Cardiac muscle cell (in vitro differentiated cells and primary cell): ENCODE measurements around the gene ABCC1. TPM values are rescaled to one million over a fixed set of nuclear protein-coding genes. Genes with fewer than 3 reads are reported as not detected.

Experiments used
- DNase-seq, 2 donors: peaks; one replicate each; pipeline versions ENCODE4 v3.0.0 to v3.0.0-alpha.2; 2010 to 2017; ENCODE audit warnings: low read depth in 1 of 2, low spot score in 1 of 2
- H3K27ac ChIP-seq: fragments of 200-600 bp; sonication (generic); 2 replicates; pipeline ENCODE4 v1.5.1; 2016
- H3K27me3 ChIP-seq: fragments of 200-600 bp; sonication (generic); 2 replicates; pipeline ENCODE4 v1.6.0; 2016; ENCODE audit warnings: control low read depth
- H3K36me3 ChIP-seq: fragments of 200-600 bp; sonication (generic); 2 replicates; pipeline ENCODE4 v1.5.1; 2016; ENCODE audit warnings: control low read depth
- H3K4me1 ChIP-seq: fragments of 200-600 bp; sonication (generic); 2 replicates; pipeline ENCODE4 v1.8.1; 2017; ENCODE audit warnings: low read depth, mild to moderate bottlenecking, mixed run types
- H3K4me3 ChIP-seq: fragments of 200-600 bp; sonication (generic); 2 replicates; pipeline ENCODE4 v1.5.1; 2016; ENCODE audit warnings: mild to moderate bottlenecking
- H3K9me3 ChIP-seq: fragments of 200-600 bp; sonication (generic); 2 replicates; pipeline ENCODE4 v1.5.1; 2017; ENCODE audit warnings: low read depth, mild to moderate bottlenecking, control low read depth
- polyA plus RNA-seq: library from polyadenylated mRNA; unstranded; fragments of >200 nt; fragmentation: Nextera tagmentation; extraction: Ambion mirVana; gene quantifications from 2 replicates; pipeline ENCODE4 v1.2.1, GENCODE V29; 2016
- total RNA-seq: library from RNA; depleted of rRNA; stranded (reverse); fragments of >200 nt; gene quantifications from 2 replicates; pipeline ENCODE4 v1.2.3, GENCODE V29; 2016
- TF ChIP-seq, protein P1 (sequence below): IDR thresholded peaks from 2 replicates; pipeline ENCODE4 v1.5.1; 2012; ENCODE audit warnings: low read depth, mild to moderate bottlenecking, low read length

Gene ABCC1
- total and polyA plus RNA-seq, 2 experiments from 2014 or later: 14.2 to 31.0 TPM

DNA sequence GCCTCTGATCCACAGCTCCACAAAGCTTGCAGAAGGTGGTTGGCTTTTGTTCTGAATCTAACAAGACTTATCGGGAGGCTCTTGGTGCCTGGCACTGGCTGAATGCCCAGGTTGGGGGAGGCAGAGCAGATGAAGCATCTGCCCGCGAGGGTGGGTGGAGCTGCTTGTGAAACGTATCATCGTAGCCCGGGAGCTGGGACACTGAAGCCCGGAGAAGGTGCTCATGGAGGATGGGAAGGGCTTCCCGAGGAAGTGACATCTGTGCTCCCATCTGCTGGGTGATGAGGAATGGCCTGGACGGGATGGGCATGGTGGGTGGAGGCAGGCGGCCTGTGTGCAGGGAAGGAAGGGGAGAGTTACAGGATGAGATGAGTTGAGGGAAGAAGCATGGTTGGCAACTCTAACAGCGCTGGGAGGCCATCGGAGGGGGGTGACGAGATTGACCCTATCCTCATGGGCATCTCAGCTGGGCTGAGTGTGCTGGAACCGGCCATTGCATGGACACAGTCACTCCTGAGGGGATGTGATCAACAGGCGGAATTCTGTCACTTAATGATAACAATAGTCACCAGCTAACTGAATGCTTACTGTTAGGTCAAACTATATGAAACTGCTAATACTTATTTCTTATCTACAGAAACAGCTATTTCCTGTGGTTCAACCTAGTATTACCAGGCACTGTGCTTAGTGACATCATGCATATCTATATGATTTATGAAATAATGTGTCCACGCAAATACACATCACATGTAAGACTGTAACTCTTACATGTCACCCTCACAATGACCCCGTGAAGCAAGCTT is 171.2 kb downstream of the ABCC1 start:
- Histone ChIP-seq H3K27ac (no peak overlapping the region), H3K4me1 (no peaks in the 10 kb centered on the region), H3K9me3 (no peaks in the 10 kb centered on the region), H3K36me3 (peaks cover 4% of the 10 kb centered on the region), H3K4me3 (no peak overlapping the region), H3K27me3 (no peaks in the 10 kb centered on the region)
- peak in 1 of 2 donors; percentile 47 for DNase-seq
- TF ChIP-seq, protein P1, sequence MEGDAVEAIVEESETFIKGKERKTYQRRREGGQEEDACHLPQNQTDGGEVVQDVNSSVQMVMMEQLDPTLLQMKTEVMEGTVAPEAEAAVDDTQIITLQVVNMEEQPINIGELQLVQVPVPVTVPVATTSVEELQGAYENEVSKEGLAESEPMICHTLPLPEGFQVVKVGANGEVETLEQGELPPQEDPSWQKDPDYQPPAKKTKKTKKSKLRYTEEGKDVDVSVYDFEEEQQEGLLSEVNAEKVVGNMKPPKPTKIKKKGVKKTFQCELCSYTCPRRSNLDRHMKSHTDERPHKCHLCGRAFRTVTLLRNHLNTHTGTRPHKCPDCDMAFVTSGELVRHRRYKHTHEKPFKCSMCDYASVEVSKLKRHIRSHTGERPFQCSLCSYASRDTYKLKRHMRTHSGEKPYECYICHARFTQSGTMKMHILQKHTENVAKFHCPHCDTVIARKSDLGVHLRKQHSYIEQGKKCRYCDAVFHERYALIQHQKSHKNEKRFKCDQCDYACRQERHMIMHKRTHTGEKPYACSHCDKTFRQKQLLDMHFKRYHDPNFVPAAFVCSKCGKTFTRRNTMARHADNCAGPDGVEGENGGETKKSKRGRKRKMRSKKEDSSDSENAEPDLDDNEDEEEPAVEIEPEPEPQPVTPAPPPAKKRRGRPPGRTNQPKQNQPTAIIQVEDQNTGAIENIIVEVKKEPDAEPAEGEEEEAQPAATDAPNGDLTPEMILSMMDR: no peak

DNA sequence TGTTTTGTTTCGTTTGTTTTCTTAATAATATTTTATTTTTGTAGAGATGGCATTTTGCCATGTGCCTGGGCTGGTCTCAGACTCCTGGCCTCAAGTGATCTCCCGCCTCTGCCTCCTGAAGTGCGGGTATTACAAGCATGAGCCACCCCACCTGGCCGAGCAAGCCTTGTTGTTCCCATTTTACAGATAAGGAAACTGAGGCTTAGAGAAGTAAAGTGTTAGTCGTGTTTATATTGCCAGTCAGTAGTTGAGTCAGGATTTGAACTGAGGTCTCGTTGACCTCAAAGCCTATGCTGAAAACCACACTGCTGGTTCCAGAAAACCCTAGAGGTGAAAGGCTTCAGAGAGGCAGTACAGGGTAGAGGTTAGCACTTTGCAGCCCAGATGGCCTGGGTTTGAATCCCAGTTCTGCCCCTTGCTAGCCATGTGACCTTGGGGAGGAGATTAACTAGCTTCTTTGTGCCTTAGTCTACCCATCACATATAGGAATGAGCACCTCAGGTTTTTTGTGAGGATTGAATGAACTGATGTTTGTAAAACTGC is 171.8 kb downstream of the ABCC1 start:
- TF ChIP-seq, protein P1: no peak
- no peak for DNase-seq
- no peaks in the 10 kb centered on the region for H3K9me3 ChIP-seq
- no peak overlapping the region for H3K27ac ChIP-seq
- H3K4me3 ChIP-seq: no peak overlapping the region
- peaks cover 3% of the 10 kb centered on the region for H3K36me3 ChIP-seq
- no peaks in the 10 kb centered on the region for H3K27me3 ChIP-seq
- no peaks in the 10 kb centered on the region for H3K4me1 ChIP-seq

DNA sequence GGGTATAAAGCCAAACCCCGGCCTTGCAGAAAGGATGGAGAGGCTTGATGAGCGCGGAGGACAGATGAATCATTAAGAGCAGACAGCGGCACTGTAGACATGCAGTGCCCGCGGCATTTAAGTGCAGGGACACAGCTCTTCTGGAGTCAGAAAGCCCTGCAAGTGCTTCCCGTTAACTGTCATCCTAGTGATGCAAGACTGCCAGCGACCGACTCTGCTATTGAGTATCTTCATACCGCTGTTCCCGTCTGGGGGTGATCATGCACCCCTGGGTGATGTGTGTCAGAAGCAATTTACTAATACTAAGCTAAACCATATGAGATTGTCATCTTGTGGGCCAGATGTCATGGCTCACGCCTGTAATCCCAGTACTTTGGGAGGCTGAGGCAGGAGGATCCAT is 172.8 kb downstream of the ABCC1 start:
- H3K4me3 ChIP-seq: no peak overlapping the region
- no peaks in the 10 kb centered on the region for H3K36me3 ChIP-seq
- DNase-seq: no peak

DNA sequence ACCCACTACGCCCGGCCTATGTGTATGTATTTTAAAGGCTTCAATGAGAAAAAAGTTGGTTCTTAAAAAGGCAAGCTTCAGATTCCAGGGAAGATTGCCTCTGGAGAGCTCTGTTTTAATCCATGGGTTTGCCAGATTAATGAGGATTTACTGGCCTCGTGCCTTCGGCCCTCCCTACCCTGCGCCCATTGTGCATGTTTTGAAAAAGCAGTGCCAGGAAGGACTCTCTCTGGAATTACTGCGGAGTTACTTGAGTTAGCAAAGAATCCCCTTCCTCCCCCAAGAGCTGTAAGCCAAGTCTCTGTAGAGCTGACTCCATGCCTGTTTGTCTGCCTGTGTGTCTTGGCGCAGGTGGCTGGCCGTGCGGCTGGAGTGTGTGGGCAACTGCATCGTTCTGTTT is 175.0 kb downstream of the ABCC1 start:
- Histone ChIP-seq H3K27me3 (no peaks in the 10 kb centered on the region), H3K36me3 (no peaks in the 10 kb centered on the region), H3K4me3 (no peak overlapping the region), H3K27ac (no peak overlapping the region), H3K9me3 (no peaks in the 10 kb centered on the region), H3K4me1 (no peaks in the 10 kb centered on the region)
- no peak for DNase-seq
- TF ChIP-seq, protein P1: no peak

More for the DNA sequence above, 172.8 kb downstream of the ABCC1 start:
- H3K9me3 ChIP-seq: no peaks in the 10 kb centered on the region
- no peaks in the 10 kb centered on the region for H3K27me3 ChIP-seq
- no peak overlapping the region for H3K27ac ChIP-seq
- TF ChIP-seq, protein P1: no peak
- no peaks in the 10 kb centered on the region for H3K4me1 ChIP-seq

DNA sequence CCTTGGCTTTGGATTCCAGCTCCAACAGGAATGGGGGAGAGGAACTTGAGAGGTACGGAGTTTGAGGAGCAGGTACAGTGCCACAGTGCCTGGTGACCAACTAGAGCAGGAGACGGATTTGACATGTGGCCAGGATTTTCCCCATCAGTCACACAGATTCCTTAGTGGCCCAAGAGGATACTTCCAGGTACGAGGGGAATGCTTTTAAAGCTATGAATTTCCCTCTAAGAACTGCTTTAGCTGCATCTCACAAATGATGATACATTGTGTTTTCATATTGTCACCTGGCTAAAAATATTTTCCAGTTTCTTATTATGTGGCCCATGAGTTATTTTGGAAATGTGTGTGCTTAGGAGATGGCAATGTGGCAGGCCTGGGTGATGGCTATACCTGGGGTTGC is 175.6 kb downstream of the ABCC1 start:
- no peak for DNase-seq
- no peaks in the 10 kb centered on the region for H3K36me3 ChIP-seq

More for the DNA sequence above, 175.6 kb downstream of the ABCC1 start:
- Histone ChIP-seq H3K9me3 (no peaks in the 10 kb centered on the region), H3K4me1 (no peaks in the 10 kb centered on the region), H3K27me3 (no peaks in the 10 kb centered on the region), H3K4me3 (no peak overlapping the region), H3K27ac (no peak overlapping the region)
- TF ChIP-seq, protein P1: no peak
